ENCODE results near the gene SNRPD3. TPM values are rescaled to one million over a fixed set of nuclear protein-coding genes. Genes with fewer than 3 reads are reported as not detected.

SNRPD3 gene
- 99.9 and 106 TPM in 2 replicates for total RNA-seq

GRCh38 chr22:24555165-24556039 lies at the start of gene SNRPD3:
Gene SNRPD3 (plus strand): TSS chr22:24555999. CDS start chr22:24557675, 1,676 bp downstream.
- intact Hi-C loops (cut with micrococcal nuclease) = loop anchor here (1.0 to 5.0 kb wide), 13 partner anchors 30 to 788 kb away; partner anchors contain the start of genes CHCHD10, LRRC75B, MIF and SGSM1

- intact Hi-C loops (cut with micrococcal nuclease) = no loop called here
These were observed 48.9 kb upstream of the SNRPD3 start for GRCh38 chr22:24506802-24507438.

GRCh38 chr22:24507716-24508115 lies 48.1 kb upstream of the SNRPD3 start:
- intact Hi-C loops (cut with micrococcal nuclease) = no loop called here

- intact Hi-C loops (cut with micrococcal nuclease) = no loop called here
These were observed 44.9 kb upstream of the SNRPD3 start for GRCh38 chr22:24510637-24511625.

DNA sequence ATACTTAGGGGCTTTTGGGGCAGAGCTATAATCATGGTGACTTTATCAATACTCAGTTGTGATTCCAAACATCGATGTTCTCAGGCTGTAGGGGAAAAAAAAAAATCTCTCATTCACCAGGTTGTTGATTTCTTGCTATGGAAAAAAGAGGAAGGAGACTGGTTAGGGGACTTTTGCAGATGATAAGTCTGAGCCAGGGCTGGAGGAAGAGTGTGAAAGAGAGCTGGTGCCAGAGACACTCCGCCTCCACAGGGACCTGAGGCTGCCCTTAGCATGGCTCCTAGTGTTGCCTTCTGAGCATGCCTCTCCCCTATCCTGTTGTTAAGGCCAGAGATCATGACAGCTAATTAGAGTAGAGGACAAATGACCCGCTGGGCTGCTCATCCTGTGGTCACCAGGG lies 43.8 kb upstream of the SNRPD3 start:
- intact Hi-C loops (cut with micrococcal nuclease) = no loop called here

GRCh38 chr22:24513378-24514240 lies 42.2 kb upstream of the SNRPD3 start:
- intact Hi-C loops (cut with micrococcal nuclease) = no loop called here

DNA sequence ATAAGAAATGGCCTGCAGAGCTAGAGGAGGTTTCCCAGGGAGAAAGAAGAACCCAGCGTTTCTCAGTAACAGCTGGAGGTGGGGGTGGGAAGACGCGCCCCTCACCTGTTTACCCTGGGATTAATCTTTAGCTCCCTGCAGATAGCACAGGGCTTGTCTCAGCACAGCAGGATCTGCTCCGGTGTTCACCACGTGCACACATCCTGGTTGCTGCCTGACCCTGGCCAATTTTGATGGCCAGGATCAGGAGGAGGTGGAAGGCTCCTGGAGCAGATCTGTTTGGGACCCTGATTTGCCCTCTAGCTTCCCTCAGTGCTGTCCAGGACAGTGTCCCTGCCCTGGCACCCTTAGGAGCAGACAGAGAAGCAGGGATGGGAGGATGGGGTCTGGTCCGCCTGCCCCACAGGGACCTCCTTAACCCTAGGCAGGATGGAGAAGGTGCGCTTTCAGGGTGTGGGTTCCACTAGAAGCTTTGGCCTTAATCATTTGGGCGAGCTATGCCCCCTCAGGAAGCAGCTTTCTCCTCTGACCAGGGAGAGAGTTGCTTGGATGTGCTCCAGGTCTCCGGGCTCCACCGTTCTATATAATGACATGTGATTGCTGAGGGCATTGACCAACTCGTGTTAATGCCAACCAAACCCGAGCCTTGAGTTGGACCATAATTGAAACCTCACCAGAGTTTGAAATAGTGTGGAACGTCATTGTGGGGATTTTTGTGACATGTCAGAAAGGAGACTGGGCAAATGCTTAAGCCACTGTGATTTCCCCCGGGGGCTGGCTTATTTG lies 41.4 kb upstream of the SNRPD3 start:
- intact Hi-C loops (cut with micrococcal nuclease) = no loop called here

DNA sequence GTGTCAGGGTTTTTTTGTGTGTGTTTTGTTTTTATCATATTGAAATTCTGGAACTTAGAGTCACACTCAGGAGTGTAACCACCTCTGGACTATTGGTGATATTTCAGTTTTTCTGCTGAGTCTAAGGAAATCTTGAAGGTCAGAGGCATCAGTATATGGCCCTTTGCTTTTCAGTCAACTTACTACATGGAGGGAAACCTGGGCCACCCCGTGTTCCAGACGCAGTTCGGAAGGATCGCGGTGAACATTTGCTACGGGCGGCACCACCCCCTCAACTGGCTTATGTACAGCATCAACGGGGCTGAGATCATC lies 40.8 kb upstream of the SNRPD3 start:
- intact Hi-C loops (cut with micrococcal nuclease) = no loop called here

DNA sequence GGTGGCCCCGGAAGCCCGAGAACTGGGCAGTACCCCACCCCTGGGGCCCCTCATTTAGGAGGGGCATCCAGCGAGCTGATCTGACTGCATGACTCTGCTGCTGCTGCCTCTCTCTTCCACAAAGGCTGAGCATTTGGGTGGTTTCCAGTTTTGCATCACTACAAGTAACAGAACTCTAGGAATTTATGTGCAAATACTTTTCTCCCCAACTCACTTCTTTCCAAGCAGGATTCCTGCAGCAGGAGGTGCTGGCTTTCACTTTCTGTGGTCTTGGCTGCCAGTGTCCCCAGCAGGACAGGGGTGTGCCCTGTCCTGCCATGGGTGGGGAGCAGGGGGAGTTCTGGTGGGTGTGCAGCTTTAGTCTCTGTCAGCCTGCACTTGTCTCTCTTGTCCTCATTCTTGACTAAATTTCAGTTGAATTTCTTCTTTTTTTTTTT lies 39.5 kb upstream of the SNRPD3 start:
- intact Hi-C loops (cut with micrococcal nuclease) = no loop called here

GRCh38 chr22:24517446-24517845 lies 38.4 kb upstream of the SNRPD3 start:
- intact Hi-C loops (cut with micrococcal nuclease) = no loop called here

DNA sequence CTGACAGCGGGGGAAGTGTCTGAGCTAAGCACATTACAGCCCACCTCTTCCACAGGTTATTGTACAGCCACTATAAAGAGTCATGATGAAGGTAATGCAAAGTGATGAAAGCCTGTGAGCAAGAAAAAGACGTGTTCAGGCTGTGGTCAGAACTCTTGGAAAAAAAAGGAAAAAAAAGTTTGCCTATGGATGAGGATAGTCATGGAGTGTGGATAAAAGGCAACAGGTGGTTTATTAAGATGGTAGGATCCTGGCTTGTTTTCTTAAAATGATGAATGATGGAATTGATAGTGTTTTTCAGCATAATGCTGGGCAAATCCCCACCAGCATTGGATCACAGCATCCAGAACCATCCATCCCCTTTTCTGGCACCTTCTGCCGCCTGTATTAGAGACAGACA lies 37.6 kb upstream of the SNRPD3 start:
- intact Hi-C loops (cut with micrococcal nuclease) = no loop called here

DNA sequence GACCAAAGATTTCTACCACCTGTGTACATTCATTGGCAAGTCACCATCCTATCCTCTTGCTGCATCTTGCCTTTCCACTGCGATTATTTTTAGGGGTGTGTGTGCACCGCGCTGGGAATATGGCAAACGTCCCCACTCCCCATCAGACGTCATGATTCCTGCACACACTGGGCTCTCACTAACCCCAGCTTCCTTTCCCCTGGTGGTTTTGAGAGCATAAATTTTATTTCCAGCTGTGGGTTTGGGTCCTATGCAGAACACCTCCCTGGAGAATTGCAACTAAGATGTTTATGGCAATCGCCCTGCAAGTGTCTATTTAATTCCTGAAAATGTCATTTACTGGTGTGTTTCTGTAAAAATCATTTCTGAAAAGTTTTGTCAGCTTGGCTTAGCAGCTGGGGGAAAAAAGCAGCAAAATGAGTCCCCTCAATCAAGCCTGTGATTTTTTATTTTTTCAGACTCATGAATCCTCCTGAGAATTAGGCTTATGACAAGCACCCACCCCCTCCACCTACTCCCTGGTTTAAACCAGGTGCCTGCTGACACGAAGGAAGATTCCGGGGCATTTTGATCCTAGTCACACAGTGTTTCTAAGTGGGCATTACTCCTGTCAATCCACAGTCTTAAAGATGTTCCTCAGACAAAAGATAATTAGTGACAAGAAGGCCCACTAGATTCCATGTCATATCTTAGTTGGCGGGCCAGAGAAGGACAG lies 36.9 kb upstream of the SNRPD3 start:
- intact Hi-C loops (cut with micrococcal nuclease) = no loop called here

DNA sequence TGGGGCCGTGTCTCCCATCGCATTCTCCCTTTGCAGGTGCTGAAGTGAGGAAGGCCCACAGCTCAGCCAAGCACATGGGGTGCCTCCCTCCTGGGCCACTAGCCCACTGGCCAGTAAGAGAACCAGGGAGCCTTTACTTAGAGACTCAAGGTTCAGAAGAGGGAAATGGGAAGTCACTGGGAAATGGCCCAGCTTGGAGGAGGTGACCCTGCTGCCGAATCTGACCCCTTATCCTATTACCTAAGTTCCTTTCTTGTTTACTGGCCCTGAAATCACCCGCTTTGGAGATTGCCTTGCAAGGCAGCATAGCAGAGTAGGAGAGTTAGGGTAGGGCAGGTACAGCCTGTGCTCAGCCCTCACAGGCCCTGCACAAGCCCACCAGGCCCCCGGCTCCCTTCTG lies 36.3 kb upstream of the SNRPD3 start:
- intact Hi-C loops (cut with micrococcal nuclease) = no loop called here

DNA sequence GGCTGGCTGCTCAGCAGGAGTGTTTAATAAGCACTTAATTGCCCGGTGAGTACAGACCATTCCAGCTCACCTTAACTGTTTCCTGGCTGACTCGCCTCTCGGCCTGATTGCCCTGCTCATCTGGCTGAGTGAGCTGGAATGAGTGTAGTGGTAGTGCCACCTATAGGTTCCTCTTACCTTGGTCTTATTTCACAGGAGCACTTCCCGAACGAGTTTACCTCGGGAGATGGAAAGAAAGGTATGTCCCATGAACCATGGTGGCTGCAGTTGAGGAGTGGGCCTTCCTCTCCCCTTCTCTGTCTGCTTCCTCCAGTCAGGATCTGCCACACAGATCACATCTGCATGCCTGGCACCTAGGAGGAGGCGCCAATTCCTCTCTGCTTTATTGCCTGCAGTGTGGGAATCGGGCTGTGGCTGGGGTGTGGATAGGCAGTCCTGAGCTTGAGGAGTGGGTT lies 34.0 kb upstream of the SNRPD3 start:
- intact Hi-C loops (cut with micrococcal nuclease) = loop anchor here (1.0 to 10.0 kb wide), 4 partner anchors 19 to 233 kb away; no protein-coding TSS in a partner anchor

- intact Hi-C loops (cut with micrococcal nuclease) = loop anchor here (10.0 kb wide), 2 partner anchors 61 to 231 kb away; no protein-coding TSS in a partner anchor
These were observed 31.9 kb upstream of the SNRPD3 start for GRCh38 chr22:24523873-24524272.

GRCh38 chr22:24525416-24526037 lies 30.3 kb upstream of the SNRPD3 start:
- intact Hi-C loops (cut with micrococcal nuclease) = loop anchor here (1.0 to 10.0 kb wide), 9 partner anchors 30 to 538 kb away; partner anchors contain the start of genes ADORA2A, GUCD1 and SNRPD3

GRCh38 chr22:24526191-24526590 lies 29.6 kb upstream of the SNRPD3 start:
- intact Hi-C loops (cut with micrococcal nuclease) = loop anchor here (5.0 to 10.0 kb wide), 3 partner anchors 59 to 539 kb away; no protein-coding TSS in a partner anchor

- intact Hi-C loops (cut with micrococcal nuclease) = loop anchor here (5.0 to 10.0 kb wide), 3 partner anchors 55 to 543 kb away; no protein-coding TSS in a partner anchor
These were observed 25.9 kb upstream of the SNRPD3 start for GRCh38 chr22:24529898-24530297.
